ENCODE results near the gene PTGES2.
"Not testable (repeated sequence)": the region's sequence is repeated elsewhere in the genome, so short reads cannot be mapped to it uniquely, and the experiment has no call there.

PTGES2 gene

DNA sequence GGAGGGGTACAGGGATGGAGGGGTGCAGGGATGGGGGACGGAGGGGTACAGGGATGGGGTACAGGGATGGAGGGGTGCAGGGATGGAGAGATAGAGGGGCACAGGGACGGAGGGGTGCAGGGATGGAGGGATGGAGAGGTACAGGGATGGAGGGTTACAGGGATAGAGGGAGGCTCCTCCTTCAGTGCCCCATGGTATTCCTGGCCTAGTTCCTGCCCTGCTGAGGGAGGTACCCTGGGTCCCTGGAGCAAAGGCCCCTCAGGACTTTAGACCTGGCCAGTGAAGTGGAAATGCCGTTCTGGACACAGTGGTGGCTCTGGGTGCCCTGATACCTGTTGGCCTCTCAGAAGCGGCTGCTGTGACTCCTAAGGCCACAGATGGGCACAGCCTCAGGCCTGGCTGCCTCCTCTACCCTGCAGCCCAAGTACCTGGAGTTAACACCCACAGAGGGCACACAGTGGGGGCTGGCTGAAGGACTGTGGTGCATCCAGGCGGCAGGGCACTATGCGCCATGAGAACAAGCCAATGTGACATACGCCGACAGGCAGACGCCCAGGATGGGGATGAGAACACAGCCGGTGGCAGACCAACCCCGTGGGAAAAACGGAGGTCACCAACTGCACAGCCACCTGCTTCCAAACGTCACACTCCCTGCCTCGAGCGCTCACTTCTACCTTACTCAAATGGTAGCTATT, 8.4 kb downstream of the PTGES2 start:
- no peak for DNase-seq (ENCODE audit: low read depth in 1 of 2, low spot score in 1 of 2)

DNA sequence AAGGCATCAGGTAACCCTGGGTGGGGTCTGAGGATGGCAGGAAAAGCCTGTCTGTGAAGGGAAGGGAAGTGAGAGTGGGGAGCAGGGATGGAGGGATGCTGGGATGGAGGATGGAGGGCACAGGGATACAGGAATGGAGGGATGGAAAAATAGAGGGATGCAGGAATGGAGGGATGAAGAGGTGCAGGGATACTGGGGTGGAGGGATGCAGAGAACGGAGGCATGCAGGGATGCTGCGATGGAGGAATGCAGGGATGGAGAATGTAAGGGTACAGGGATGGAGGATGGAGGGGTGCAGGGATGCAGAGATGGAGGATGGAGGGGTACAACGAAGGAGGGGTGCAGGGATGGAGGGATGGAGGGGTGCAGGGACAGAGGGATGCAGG, 9.1 kb downstream of the PTGES2 start:
- no peak for DNase-seq (ENCODE audit: low read depth in 1 of 2, low spot score in 1 of 2)

DNA sequence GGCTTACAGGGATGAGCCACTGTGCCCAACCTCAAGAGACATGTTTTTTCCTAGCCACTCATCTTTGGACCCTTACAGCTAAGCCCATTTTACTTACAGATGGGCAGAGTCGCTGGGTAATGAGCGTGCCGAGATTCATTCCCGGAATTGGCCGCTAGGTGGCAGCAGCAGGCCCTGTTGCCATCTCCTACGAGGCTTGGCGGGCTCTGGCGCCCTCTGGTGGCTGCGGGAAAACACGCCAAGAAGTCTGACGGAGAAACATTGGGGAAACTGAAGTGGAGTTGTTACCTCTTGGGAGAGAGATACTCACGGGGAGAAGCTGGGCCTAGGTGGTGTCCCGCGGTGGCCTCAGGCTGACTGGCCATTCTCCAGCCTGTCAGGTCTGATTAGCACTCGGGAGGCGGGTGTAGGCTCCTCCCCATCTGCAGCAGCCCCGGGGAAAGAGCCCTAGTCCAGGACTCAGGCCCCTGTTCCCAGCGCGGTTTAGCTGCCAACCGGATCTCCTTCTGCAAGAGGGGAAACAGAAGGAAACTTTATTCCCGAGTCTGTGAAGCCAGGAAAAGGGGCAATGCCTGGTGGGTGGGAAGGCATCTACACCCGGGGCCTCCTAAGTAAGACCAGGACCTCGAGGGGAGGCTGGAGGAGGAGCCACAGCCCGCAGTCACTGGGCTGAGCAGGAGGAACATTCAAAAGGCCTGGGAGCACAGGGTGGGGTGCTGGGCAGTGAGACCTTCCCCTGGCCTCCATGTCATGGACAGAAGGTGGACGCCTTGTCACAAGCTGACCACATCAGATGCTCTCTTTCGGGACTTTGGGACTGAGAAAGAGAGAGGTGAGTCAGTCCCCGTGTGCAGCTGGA, 9.7 kb downstream of the PTGES2 start:
- peak; percentile 94 to 98 for DNase-seq (ENCODE audit: low read depth in 1 of 2, low spot score in 1 of 2)

DNA sequence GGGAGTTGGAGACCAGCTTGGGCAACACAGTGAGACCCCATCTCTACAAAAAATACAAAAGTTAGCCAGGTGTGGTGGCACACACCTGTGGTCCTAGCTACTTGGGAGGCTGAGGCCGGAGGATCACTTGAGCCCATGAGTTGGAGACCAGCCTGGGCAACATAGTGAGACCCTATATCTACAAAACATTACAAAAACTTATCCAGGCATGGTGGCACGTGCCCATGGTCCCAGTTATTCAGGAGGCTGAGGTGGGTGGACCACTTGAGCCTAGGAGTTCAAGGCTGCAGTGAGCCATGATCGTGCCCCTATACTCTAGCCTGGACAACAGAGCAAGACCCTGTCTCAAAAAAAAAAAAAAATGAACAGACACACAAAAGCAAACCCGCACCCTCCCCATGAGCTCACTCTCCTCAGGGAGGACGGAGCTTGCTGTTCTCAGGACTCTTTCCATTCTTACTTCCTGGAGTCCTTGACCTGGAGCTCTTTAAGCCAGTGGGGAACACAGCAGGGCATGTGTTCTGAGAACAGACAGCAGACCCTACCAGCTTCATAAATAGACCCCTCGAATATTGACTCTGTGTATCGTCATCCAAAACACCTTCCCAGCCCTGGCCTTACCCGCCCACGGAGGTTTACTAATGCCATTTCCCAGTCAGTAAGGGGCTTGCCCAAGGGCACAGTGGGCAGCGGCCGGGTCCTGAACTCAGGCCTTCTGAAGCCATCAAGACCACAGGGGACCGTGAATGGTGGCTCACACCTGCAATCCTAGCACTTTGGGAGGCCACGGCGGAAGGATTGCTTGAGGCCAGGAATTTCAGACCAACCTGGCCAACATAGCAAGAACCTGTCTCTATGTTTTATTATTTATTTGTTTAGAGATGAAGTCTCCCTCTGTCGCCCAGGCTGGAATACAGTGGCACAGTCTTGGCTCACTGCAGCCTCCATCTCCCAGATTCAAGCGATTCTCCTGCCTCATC, 11.1 kb downstream of the PTGES2 start:
- no peak for DNase-seq (ENCODE audit: low read depth in 1 of 2, low spot score in 1 of 2)

DNA sequence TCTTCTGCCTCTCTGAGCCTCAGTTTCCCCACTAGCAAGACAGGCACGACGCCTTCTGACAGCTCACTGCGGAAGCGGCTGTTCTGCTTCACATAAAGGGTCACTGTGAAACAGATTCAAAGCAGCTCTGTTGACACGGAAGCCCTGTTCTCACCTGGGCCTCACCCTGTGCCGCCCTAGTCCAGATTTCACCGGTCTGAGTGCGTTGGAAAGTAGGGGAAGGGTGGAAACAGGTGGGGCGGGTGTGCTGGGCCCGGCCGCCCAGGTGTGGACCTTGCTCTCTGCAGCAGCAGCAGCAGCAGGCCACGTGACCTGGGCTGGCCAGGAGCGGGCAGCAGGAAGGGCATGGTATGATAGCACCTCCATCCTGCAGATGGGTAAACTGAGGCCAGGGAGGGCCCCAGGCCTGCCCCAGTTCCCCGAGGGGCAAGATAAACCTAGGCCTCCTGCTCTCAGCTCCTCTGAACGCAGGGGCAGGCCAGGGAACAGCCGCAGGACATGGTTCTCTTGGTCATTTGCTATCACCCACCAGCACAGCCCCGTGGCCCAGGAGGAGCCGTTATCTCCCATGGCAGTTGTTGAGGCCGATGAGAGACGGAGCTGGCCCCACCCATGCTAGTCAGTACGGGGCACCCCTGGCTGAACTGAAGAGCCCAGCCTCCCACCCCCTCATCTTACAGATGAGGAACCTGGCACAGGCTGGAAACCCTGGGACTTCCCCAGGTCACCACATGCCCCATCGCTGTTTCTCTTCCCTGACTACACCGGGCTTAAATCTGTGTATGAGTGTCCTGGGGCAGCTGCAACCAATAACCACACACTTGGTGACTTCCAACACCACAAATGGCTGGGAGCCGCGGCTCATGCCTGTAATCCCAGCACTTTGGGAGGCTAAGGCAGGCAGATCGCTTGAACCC, 12.1 kb downstream of the PTGES2 start:
- no peak for DNase-seq (ENCODE audit: low read depth in 1 of 2, low spot score in 1 of 2)

DNA sequence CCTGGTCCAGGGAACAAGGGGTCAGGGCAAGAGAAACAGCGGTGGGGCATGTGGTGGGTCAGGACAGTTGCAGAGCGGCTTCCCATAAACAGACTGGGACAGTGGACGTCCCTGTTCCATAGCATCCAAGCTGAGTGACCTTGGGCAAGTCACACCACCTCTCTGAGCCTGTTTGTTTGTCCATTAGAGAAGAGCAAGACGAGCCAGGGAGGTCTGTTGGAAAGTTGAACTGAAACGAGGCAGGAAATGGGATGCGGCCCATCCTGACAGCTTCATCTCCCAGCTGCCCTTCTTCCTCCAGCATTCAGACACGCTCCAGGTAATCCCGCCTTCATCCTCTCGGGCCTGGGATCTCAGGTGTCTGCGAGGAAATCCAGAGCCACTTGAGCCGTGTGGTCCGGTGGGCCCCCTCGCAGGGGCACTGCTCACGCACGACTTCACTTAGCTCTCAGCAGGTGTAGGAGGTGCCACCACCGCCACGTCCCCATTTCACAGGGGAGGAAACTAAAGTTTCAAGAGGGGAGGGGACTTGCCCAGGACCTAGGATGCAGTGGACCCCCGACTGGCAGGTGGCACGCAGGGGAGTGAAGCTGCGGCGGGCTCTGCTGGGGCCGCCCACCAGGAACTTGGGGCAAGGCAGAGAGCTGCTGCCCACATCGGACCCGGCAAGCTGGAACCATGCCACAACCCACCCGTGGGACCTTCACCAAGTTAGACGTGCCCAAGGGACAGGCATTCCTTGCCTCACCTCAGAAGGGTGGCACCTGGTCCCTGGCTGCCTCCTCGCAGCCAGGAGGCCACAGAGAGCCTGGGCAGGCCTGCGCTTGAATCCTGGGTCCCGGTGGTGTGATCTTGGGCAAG, 13.0 kb downstream of the PTGES2 start:
- no peak for DNase-seq (ENCODE audit: low read depth in 1 of 2, low spot score in 1 of 2)

DNA sequence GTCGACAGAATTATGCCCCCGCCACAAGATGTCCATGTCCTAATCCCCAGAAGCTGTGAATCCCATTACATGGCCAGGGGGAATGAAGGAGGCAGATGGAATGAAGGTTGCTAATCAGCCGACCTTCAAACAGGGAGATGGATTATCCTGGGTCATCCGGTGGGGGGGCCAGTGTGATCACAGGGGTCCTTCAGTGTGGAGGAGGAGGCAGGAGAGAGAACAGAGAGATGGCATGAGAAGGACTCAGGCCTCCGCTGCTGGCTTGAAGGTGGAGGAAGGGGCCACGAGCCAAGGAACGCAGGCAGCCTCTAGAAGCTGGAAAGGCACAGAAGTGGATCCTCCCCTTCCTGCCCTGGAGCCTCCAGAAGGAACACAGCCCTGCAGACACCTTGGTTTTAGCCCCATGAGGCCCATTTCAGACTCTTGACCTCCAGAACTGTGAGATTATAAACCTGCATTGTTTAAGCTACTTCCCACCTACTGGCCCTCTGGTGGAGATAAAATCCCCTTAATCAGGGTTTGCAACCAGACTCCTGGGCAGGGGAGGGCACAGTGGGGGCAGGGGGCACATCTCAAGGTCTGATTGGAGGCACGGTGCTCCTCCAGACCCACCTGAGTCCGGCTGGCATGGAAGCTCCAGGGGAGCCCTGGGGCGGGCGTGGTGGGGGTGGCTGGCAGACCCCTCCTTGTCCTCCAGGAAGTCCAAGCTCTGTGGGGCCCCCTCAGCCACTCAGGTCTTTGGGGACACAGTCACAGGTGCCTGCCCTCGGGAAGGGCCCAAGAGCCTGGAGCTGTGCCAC, 13.8 kb downstream of the PTGES2 start:
- no peak for DNase-seq (ENCODE audit: low read depth in 1 of 2, low spot score in 1 of 2)

DNA sequence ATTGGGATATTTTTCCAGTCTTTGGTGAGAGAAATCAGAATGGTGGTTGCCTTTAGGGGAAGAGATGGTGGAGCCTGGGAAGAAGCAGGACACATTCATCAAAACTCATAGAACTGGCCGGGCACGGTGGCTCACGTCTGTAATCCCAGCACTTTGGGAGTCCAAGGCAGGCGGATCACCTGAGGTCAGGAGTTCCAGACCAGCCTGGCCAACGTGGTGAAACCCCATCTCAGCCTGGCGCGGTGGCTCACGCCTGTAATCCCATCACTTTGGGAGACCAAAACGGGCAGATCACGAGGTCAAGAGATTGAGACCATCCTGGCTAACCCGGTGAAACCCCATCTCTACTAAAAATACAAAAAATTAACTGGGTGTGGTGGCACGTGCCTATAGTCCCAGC, 15.8 kb downstream of the PTGES2 start:
- not testable (repeated sequence) for DNase-seq (ENCODE audit: low read depth in 1 of 2, low spot score in 1 of 2)

DNA sequence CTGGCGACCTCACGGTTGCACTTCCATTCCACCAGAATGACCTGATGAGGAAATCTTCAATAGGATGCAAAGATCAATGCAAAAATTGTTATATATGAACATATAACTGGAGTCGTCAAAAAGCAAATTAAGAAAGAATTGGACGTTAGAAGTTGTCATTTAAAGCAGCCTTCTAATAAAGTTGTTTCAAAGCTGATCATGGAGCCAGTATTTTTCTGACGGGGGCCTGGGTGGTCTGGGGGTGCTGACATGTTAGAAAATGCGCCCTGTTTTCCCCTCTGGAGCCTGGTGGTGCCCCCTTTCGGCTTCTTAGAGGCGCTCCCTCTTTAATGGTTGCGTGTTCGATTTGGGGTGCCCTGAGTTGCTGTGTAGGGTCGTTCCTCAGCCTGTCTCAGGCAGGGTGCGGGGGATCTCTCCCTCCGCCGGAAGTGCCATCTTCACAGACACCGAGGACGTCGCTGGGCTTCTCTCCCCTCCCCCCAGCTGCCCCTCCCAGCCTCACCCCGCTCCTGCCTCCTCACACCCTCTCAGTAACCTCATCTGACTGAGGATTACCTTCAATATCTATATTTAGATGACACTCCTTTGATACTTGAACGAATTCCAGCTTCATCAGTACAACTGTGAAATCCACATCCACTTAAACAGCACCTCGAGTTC, 18.3 kb downstream of the PTGES2 start:
- DNase-seq (ENCODE audit: low read depth in 1 of 2, low spot score in 1 of 2): no peak

DNA sequence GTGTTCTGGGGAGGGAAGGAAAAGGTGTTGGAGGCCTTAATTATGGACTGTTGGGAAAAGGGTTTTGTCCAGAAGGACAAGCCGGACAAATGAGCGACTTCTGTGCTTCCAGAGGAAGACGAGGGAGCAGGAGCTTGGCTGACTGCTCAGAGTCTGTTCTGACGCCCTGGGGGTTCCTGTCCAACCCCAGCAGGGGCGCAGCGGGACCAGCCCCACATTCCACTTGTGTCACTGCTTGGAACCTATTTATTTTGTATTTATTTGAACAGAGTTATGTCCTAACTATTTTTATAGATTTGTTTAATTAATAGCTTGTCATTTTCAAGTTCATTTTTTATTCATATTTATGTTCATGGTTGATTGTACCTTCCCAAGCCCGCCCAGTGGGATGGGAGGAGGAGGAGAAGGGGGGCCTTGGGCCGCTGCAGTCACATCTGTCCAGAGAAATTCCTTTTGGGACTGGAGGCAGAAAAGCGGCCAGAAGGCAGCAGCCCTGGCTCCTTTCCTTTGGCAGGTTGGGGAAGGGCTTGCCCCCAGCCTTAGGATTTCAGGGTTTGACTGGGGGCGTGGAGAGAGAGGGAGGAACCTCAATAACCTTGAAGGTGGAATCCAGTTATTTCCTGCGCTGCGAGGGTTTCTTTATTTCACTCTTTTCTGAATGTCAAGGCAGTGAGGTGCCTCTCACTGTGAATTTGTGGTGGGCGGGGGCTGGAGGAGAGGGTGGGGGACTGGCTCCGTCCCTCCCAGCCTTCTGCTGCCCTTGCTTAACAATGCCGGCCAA, 19.1 kb downstream of the PTGES2 start:
- DNase-seq (ENCODE audit: low read depth in 1 of 2, low spot score in 1 of 2): no peak

DNA sequence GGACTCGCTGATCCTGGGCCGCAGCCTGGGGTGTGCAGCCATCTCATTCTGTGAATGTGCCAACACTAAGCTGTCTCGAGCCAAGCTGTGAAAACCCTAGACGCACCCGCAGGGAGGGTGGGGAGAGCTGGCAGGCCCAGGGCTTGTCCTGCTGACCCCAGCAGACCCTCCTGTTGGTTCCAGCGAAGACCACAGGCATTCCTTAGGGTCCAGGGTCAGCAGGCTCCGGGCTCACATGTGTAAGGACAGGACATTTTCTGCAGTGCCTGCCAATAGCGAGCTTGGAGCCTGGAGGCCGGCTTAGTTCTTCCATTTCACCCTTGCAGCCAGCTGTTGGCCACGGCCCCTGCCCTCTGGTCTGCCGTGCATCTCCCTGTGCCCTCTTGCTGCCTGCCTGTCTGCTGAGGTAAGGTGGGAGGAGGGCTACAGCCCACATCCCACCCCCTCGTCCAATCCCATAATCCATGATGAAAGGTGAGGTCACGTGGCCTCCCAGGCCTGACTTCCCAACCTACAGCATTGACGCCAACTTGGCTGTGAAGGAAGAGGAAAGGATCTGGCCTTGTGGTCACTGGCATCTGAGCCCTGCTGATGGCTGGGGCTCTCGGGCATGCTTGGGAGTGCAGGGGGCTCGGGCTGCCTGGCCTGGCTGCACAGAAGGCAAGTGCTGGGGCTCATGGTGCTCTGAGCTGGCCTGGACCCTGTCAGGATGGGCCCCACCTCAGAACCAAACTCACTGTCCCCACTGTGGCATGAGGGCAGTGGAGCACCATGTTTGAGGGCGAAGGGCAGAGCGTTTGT, 19.9 kb downstream of the PTGES2 start:
- DNase-seq (ENCODE audit: low read depth in 1 of 2, low spot score in 1 of 2): no peak

DNA sequence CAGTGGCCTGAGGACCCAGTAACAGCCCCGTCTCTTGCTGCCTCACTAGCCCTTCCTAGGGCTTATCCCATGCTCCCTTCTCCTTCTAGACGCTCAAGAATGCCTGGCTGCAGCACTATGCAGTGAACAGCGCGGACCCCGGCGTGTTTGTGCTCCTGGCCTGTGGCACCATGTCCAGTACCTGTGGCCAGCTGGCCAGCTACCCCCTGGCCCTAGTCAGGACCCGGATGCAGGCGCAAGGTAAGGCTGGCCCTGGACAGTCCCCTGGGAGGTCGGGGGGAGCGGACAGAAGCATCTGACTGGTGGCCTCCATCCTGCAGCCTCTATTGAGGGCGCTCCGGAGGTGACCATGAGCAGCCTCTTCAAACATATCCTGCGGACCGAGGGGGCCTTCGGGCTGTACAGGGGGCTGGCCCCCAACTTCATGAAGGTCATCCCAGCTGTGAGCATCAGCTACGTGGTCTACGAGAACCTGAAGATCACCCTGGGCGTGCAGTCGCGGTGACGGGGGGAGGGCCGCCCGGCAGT, 20.5 kb downstream of the PTGES2 start:
- no peak for DNase-seq (ENCODE audit: low read depth in 1 of 2, low spot score in 1 of 2)

DNA sequence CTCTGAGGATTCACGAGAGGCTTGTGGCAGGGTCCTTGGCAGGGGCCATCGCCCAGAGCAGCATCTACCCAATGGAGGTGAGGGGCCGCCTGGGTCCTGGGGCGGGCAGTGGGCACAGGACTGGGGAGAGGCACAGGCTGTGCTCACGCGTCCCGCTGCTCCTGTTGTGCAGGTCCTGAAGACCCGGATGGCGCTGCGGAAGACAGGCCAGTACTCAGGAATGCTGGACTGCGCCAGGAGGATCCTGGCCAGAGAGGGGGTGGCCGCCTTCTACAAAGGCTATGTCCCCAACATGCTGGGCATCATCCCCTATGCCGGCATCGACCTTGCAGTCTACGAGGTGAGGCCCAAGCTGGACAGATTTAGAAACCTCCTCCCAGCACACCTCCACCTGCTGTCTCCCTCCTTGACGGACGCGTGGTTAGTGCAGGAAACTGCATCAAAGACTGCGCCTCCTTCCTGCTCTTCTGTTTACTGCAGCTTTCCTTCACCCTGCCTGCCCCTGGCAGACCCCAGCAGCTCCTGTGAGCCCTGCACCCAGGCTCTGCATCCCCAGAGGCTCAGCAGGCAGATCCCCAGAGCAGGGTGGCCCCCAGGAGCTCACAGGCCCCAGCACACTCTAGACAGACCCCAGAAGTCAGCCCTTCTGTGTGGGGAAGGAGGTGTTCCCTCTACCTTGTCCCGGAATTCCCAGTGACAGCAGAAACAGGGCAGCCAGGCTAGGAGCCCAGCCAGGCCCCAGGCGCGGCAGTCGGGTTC, 21.2 kb downstream of the PTGES2 start:
- DNase-seq (ENCODE audit: low read depth in 1 of 2, low spot score in 1 of 2): no peak

DNA sequence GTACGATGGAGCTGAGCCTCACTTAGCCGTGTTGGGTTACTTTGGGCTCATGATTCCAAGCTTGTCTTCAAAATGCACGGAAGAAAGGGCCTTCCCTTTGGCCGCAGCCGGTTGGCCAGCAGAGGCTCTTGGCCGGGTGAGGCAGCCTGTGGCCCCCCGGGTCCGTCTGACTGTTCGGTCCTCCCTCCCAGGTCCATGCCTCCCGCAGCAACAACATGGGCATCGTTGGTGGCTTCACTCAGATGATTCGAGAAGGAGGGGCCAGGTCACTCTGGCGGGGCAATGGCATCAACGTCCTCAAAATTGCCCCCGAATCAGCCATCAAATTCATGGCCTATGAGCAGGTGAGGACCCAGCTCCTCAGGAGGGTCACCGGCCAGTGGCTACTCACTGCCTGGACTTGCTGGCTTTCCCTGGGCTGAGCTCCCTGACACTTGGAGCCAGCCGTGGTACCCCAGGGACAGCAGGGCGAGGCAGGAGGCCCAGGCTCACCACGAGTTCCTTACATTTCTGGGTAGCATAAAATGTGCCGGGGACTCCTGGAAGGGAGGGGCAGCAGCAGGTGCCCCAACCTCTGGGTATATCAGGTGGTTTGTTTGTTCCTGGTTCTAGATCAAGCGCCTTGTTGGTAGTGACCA, 21.9 kb downstream of the PTGES2 start:
- DNase-seq (ENCODE audit: low read depth in 1 of 2, low spot score in 1 of 2): no peak

DNA sequence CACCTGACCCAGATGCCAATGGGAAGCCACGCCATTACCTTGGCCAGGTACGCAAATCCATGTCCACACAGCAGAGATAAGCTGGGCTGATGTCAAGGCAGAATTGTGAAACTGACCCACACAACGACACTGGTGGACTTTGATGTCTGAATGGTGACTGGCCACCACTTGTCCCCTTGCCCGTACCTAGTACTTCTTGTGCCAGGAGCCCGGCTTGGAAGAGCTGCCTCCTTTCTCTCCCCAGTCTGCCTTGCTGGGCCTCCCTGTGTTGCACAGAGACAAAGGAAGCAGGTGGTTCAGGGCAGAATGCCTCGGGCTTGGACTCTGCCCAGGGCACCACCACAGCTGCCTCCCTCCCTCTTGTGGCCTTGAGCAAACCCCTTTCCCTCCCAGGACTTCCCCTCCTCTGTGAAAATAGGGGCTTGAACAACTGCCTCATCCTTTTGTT, 23.3 kb downstream of the PTGES2 start:
- no peak for DNase-seq (ENCODE audit: low read depth in 1 of 2, low spot score in 1 of 2)
